NOMO-1 (cell line): ENCODE data around the gene POTEF.
"Not testable (repeated sequence)": the region's sequence is repeated elsewhere in the genome, so short reads cannot be mapped to it uniquely, and the experiment has no call there.

ENCODE experiments used
- DNase-seq, 2 experiments: peaks; one replicate each; lab custom pipeline; 2025; ENCODE audit not compliant: unreplicated experiment in 2 of 2; lab: John Stamatoyannopoulos, UW

Gene POTEF

GRCh38 chr2:130135692-130136541, 6.9 kb upstream of the POTEF start:
- DNase-seq: no peak

DNA sequence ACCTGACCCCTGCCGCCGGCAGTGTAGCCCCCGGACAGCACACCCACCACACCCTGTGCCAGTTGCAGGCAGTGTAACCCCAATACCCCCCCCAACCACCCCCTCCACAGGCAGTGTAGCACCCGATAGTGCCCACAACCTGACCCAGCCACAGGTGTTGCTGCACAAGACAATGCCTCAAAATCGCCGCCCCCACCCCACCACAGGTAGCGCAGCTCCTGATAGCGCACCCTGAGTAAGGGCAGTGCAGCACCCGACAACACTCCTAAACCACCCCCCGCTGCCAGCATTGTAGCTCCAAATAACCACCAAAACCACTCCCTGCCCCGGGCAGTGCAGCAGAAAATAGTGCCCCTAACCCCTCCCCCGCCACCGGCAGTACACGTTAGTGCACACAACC, 558 bp downstream of the POTEF start:
- DNase-seq: not testable (repeated sequence)

DNA sequence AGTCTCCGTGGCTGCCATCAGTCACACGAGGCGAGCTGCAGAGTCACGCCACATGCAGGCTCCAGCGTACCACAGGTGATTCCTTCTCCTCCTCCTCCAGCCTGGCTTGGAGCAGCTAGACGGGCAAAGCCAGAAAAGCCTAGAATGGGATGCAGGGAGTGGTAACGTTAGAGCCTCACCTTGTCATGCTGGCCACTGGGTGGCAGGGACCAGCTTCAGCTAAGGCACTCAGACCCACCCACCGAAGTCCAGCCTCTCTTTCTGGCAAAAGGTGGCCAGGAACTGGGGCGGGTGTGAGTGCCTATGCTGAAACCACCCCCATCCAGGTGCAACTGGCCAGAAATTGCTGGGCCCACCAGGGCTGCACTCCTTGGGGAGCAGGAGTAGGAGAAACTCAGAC, 1.3 kb downstream of the POTEF start:
- DNase-seq: not testable (repeated sequence)

DNA sequence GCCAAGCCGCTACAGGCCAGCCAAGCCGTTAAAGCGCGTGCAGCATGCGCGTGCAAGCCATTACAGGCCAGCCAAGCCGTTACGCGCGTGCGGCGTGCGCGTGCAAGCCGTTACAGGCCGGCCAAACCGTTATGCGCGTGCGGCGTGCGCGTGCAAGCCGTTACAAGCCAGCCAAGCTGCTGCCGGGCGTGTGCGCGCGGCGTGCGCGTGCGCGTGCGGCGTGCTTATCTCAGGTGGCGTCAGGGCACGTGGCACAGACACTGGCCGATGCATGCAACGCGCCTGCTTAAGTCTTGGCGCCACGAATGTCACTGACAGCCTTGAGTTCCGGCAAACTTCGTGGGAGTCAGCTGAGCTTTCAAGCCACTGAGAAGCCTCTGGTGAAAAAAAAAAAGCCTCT, 8.1 kb downstream of the POTEF start:
- not testable (repeated sequence) for DNase-seq

- not testable (repeated sequence) for DNase-seq
Measured at GRCh38 chr2:130102597-130103363, 26.2 kb downstream of the POTEF start.

- not testable (repeated sequence) for DNase-seq
Measured at GRCh38 chr2:130062645-130063044, 66.4 kb downstream of the POTEF start.

- DNase-seq: not testable (repeated sequence)
Measured at GRCh38 chr2:130059982-130060381, 69.0 kb downstream of the POTEF start.

DNA sequence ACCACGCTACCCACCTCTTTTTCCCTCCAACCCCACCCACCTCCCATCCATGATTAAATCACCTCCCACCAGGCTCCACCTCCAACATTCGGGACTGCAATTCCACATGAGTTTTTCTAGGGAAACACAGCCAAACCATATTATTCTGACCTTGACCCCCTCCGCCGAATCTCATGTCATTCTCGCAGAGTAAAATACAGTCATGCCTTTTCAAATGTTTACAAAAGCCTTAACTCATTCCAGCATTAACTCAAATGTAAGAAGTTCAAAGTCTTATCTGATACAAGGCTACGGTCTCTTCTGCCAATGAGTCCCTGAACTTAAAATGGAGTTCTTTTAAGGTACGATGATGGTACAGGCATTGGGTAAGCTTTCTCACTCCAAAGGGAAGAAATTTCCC, 72.7 kb downstream of the POTEF start:
- not testable (repeated sequence) for DNase-seq

GRCh38 chr2:130053217-130053911, 75.7 kb downstream of the POTEF start:
- not testable (repeated sequence) for DNase-seq

GRCh38 chr2:130052376-130052775, 76.6 kb downstream of the POTEF start:
- not testable (repeated sequence) for DNase-seq

GRCh38 chr2:130048422-130048821, 80.6 kb downstream of the POTEF start:
- not testable (repeated sequence) for DNase-seq

- not testable (repeated sequence) for DNase-seq
Measured at GRCh38 chr2:130038265-130038603, 90.8 kb downstream of the POTEF start.

DNA sequence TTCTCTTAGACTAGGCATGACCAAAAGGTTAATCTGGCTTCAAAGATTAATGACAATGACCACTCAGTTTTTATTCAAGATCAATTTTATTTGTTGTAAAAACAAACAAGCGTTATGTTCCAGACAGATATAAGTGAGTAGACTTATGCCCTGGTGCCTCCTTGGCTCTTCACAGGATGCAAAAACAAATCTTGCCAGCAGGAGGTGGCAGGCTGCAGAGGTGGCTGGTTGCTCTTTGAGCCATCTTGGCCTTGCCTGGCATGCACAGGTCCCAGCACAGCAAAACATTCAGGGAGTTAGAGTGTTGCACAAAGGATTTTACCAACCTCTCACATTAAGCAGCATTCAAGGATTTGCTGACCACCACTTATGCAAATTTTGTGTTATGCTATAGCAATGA, 103.1 kb downstream of the POTEF start:
- not testable (repeated sequence) for DNase-seq
